HT-29 (cell line): ENCODE measurements around the gene RWDD4. TPM values are rescaled to one million over a fixed set of nuclear protein-coding genes. Genes with fewer than 3 reads are reported as not detected.
"Not testable (repeated sequence)": the region's sequence is repeated elsewhere in the genome, so short reads cannot be mapped to it uniquely, and the experiment has no call there.

Experiments used
- DNase-seq: peaks from one replicate; pipeline ENCODE4 v3.0.0-alpha.2; 2015; ENCODE audit warnings: low spot score
- total RNA-seq: library from RNA; depleted of rRNA; stranded (reverse); fragments of >200 nt; shearing (Covaris generic); gene quantifications from 2 replicates; pipeline ENCODE4 v1.2.3, GENCODE V29; 2014

RWDD4 gene
- total RNA-seq, 1 experiment from 2014 or later, result 25.3 TPM

DNA sequence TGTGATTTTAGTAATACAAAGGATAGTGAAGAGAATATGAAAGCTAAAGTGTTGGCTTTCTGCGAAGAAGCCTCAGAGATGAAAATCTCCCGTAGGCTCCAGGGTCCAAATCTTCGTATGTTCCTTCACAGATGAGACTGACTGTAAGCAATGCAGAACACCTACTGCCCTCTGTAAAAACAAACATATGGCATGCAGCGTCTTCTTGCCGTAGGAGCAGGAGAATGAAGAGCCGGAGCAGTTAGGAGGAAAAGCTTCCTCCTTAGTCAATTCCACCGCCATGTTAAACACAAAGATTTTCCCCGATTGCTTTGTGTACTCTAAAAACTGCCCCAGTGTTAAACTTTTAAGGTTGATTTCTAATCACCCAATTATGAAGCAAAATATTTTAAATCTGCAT lies 22.5 kb downstream of the RWDD4 start:
- DNase-seq, result peak; percentile 43

- no peak for DNase-seq
Measured at GRCh38 chr4:183635741-183636140, 23.2 kb downstream of the RWDD4 start.

- no peak for DNase-seq
Measured at GRCh38 chr4:183635321-183635720, 23.7 kb downstream of the RWDD4 start.

DNA sequence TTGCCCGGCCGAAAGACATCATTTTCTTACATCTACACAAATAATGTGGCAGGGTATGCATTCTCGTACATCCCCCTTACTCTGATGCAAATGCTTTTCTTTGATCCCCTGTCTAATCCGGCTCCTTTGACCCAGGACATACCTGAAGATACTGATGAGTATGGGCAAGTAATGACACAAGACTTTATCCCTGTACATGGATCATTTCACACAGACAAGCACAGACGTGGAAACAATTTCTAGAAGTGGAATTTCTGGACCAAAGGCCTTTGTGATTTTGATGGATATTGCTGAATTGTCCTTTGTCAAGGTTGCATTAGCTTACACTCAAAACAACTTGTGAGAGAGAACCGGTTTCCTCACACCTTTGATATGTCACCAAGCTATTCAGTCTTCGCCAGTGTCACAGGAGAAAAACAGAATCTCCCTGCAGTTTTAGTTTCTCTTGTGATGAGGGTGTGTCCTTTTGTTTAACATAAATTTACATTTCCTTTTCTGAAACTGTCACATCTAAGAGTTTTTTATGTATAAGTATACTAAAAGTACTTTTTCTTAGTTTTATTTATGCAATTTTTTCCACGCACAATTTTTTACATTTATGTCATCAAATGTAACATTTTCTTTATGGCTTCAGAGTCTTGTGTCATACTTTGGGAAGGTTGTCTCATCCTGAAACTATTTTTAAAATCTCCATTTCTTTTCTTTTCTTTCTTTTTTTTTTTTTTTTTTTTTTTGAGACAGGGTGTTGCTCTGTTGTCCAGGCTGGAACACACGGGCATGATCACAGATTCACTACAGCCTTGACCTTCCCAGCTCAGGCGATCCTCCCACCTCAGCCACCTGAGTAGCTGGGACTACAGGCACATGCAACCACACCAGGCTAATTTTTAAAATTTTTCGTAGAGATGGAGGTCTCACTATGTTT lies 25.2 kb downstream of the RWDD4 start:
- no peak for DNase-seq

GRCh38 chr4:183632689-183633088 lies 26.3 kb downstream of the RWDD4 start:
- no peak for DNase-seq

- no peak for DNase-seq
Measured at GRCh38 chr4:183631577-183632198, 27.3 kb downstream of the RWDD4 start.

- DNase-seq, result no peak
Measured at GRCh38 chr4:183627979-183628588, 30.9 kb downstream of the RWDD4 start.

- DNase-seq, result not testable (repeated sequence)
Measured at GRCh38 chr4:183627286-183627685, 31.7 kb downstream of the RWDD4 start.

- no peak for DNase-seq
Measured at GRCh38 chr4:183626168-183626567, 32.8 kb downstream of the RWDD4 start.

DNA sequence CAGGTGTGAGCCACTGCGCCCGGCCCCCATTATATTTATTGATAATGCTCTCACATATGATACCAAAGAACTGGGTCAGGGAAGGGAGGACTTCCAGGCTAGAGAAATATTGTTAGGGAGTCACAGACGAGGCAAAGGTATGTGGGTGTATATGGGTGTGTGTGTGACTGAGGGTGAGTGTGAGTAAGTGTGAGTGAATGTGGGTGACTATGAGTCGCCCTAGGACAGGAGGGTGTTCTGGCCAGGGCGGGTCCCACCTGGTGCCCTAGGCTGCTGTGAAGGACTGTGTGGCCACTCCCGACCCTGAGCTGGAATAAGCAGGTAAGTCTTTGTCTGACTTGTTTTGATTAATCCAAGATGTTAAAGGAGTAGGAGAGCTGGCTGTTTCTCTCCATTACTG lies 34.4 kb downstream of the RWDD4 start:
- no peak for DNase-seq

- no peak for DNase-seq
Measured at GRCh38 chr4:183621875-183622274, 37.1 kb downstream of the RWDD4 start.

GRCh38 chr4:183620421-183620820 lies 38.6 kb downstream of the RWDD4 start:
- no peak for DNase-seq

GRCh38 chr4:183618681-183619080 lies 40.3 kb downstream of the RWDD4 start:
- DNase-seq, result no peak

DNA sequence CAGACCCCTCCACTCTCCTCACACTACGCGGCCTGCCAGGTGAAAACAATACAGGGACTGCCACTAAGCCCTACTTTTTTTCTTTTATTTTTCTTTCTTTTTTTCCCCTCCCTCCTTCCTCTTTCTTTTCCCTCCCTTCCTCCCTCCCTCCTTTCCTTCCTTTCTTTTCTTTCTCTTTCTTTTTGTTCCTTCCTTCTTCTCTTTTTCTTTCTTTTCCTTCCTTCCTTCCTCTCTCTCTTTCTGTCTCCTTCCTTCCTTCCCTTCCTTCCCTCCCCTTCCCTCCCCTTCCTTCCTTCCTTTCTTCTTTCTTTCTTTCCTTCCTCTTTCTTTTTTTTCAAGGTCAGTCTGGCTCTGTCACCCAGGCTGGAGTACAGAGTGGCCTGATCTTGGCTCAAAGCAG lies 41.9 kb downstream of the RWDD4 start:
- no peak for DNase-seq

DNA sequence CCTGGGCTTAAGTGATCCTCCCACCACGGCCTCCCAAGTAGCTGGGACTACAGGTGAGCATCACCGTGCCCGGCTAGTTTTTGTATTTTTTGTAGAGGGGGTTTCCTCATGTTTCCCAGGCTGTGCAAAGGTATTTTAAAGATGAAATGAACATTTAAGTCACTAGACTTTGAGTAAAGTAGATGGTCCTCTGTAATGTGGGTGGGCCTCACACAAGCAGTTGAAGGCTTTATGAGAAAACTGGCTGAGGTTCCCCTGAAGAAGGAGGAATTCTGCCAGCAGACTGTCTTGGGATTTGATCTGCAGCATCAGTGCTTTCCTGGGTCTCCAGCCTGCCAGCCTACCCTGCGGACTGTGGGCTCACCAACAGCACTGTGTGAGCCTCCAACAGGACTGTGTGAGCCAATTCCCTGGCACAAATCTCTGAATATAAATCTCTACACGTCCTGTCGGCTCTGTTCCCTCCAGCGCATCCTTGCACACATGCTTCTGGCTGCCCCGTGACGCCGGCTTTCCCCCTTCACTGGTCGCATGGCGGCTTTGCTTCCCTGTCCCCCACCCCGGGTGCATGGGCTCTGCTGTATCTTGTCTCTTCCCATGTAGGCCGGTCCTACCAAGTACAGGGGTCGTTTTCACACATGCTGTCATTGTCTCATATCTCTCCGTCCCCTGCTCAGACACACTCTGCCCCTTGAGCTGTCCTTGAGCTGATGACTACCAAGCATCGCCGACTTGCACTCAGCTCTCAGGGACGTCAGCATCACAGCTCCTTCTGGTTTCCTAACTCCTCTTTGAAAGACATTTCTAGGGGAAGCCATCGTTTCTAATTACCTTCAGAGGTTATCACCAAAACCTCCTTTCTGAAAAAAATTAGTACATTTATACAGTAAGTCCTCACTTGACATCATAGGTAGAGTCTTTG lies 46.4 kb downstream of the RWDD4 start:
- no peak for DNase-seq

GRCh38 chr4:183611210-183611830 lies 47.7 kb downstream of the RWDD4 start:
- no peak for DNase-seq

- no peak for DNase-seq
Measured at GRCh38 chr4:183610613-183611012, 48.4 kb downstream of the RWDD4 start.

- peak; percentile 10 for DNase-seq
Measured at GRCh38 chr4:183610033-183610432, 49.0 kb downstream of the RWDD4 start.

GRCh38 chr4:183609151-183609550 lies 49.8 kb downstream of the RWDD4 start:
- DNase-seq, result no peak

- DNase-seq, result no peak
Measured at GRCh38 chr4:183607894-183608293, 51.1 kb downstream of the RWDD4 start.

DNA sequence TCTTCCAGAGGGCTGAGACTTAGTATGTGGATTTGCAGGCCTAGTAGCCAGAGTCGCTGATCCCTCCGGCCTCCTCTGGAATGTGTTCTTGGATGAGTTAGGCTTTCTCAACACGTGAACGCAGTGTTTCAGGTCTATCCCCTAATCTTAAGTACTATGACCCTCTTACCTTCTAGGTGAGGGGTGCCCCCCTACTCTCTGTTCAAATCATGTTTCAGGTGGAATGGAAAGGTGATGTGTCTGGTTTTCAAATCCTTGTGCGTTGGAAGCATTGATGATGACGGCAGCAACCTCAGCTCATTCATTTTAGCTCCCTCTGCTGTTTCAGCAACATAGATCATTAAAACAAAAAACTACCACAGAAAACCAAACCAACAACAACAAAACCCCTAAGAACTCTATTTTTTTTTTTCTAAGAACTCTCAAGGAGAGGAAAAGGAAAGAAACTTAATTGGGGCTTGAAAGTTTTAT lies 56.4 kb downstream of the RWDD4 start:
- no peak for DNase-seq
